Panc1 (cell line): ENCODE data around the gene GAR1.

Source experiments
- CTCF ChIP-seq: fragments of 450-650 bp; IDR thresholded peaks from 2 replicates; pipeline ENCODE4 v1.5.1; 2017; ENCODE audit warnings: mild to moderate bottlenecking
- POLR2AphosphoS5 ChIP-seq: IDR thresholded peaks from 2 replicates; pipeline ENCODE4 v1.6.1; 2012; ENCODE audit warnings: mild to moderate bottlenecking, low read depth, low read length, moderate library complexity
- REST ChIP-seq, 2 experiments: IDR thresholded peaks; 2 replicates each; pipeline ENCODE4 v1.6.1; 2011 to 2012; ENCODE audit warnings: low read depth in 2 of 2, control low read depth in 1 of 2, low read length in 1 of 2, mild to moderate bottlenecking in 1 of 2, moderate library complexity in 1 of 2; ENCODE audit not compliant: insufficient read depth in 1 of 2
- SIN3A ChIP-seq: IDR thresholded peaks from 2 replicates; pipeline ENCODE4 v1.6.1; 2012; ENCODE audit warnings: low read depth, mild to moderate bottlenecking, low read length, moderate library complexity, borderline replicate concordance; ENCODE audit not compliant: insufficient read depth

GRCh38 chr4:109872065-109872464, 56.5 kb downstream of the GAR1 start:
- TF ChIP-seq CTCF (no peak), POLR2AphosphoS5 (no peak), SIN3A (no peak), REST (IDR thresholded peaks at IDR 0.05; ENCODE audit: insufficient read depth in 1 of 2, low read depth in 2 of 2, low read length in 1 of 2) (no peak)
